D721Med (cell line): ENCODE data around the gene RAB8B.

ENCODE experiments used
- DNase-seq: peaks from one replicate; pipeline ENCODE4 v3.0.0; 2011; ENCODE audit warnings: low spot score; ENCODE audit not compliant: insufficient read length
- FAIRE-seq: peaks from 2 replicates; lab custom pipeline; 2011; peaks lifted over from hg19 to GRCh38; lab: Jason Lieb, UNC
- CTCF ChIP-seq: IDR thresholded peaks from 2 replicates; pipeline ENCODE4 v1.5.1; 2012; ENCODE audit warnings: mild to moderate bottlenecking, control low read depth; ENCODE audit not compliant: insufficient read depth; ENCODE audit errors: missing control alignments

The RAB8B gene

DNA sequence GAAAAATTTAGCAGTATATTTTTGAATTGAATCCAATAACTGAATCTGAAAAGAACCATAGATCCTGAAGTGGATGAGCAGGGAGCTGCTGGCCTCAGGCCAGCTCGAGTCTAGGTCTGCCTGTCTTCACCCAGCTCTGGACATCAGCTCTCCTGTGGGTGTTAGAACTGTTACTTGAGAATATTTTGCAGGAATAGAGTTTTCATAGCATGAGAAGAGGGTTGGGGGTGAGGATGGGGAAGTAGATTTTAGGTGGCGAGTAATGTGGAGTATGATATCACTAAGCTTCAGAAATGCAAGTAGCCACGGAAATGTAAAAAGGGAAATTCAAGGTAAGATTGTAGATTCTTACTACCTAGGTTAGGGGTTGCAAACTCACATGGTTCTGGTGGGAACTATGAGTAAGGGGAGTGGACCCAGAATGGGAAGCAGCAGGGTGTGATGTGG lies 6.2 kb downstream of the RAB8B start:
- DNase-seq, result no peak
- no peak for FAIRE-seq
- TF ChIP-seq CTCF, result no peak

DNA sequence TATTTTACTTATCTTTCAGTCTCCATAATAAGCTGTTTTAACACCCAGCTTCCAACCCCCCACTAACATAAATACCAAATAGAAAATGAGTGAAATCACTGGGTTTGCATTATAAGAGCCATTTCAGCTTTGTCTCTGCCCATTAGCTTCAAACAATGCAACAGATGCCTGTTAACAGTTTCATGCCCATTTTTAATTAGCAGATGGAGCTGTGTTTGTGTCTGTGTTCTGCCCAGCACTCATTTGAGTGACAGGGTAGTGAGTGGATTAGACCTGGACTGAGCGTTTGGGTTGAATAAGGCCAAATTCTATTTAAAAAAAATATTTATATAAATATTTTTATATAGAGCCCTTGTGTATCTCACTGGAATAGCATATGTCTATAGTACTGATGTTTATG lies 7.4 kb downstream of the RAB8B start:
- no peak for TF ChIP-seq CTCF
- no peak for DNase-seq
- no peak for FAIRE-seq

DNA sequence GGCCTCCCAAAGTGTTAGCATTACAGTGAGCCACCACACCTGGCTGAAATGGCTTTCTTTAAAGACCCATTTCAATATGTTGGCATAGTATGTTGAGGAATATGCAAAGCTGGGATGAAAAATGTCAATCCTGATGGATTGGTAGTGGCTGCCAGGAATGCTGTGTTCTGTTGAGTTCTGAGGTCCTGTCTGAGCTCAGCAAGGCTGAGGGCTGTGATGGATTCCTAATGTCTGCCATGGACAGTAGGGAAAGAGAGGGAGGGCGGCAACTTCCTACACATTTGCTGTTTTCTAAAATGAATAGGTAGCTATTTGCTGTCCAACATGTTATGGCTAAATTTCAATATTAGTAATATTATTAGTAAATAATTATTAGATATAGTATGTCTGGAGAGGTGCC lies 8.2 kb downstream of the RAB8B start:
- DNase-seq (no peak), FAIRE-seq (no peak)
- no peak for TF ChIP-seq CTCF

DNA sequence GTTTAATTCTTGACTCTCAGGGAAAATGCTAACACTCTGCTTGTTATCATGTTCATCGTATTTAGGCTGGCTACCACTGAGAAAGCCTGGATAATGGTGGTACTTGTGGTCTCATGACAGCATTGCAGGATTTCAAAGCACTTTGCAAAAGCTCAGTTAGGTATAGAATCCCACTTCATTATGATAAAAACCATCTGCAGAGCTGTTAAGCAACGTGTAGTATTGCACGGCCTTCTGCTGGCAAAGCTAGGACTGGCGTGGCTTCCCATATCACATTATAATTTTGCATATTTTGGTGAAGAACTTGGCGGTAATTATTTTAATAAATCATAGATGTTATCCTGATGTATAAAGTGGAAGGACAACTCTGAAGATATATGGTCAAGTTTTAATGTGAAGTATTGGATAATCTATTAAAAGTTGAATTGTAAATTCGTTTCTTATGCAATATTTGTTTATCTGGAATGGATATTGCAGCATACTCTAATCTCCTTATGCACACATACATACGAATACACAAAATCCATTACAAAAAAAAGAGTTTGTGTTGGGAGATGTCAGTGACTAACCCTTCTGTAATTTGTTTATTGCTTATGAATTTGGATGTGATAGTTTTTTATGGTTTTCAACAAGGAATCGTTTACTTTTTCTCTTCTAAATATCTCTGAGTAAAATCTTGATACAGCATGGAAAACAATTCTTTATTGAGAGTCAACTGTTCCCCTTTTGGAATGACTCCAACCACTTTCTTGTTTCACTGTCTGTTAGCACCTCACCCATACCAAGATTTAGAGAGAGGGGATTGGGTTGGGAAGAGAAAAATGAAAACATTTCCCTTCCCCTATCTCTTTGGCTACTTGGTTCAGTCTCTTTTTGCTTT lies 9.2 kb downstream of the RAB8B start:
- FAIRE-seq (no peak), DNase-seq (no peak)
- TF ChIP-seq CTCF, result no peak

GRCh38 chr15:63200464-63201249 lies 11.3 kb downstream of the RAB8B start:
- DNase-seq, result no peak
- FAIRE-seq, result no peak
- TF ChIP-seq CTCF, result no peak

DNA sequence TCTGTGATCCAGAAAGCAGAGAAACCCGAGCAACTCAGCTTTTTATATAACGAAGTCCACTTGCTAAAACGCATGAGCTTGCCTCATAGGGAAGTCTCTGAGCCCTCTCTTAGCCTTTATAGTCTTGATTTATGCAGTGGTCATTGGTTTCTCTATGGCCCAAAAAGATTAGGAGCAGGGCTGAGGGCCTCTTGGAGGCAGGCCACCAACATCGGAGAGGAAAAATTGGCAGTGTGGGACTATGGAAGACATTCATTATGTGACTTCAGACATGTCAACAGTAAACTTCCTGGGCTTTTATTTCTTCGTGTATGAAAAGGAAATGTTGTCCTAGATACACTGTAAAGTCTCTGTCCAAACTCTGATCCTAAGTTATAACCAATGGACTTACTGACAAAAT lies 13.5 kb downstream of the RAB8B start:
- no peak for TF ChIP-seq CTCF

More for the DNA sequence above, 13.5 kb downstream of the RAB8B start:
- DNase-seq (no peak), FAIRE-seq (no peak)
